Measurements from ENCODE around the gene CAMK1D.

CAMK1D gene

DNA sequence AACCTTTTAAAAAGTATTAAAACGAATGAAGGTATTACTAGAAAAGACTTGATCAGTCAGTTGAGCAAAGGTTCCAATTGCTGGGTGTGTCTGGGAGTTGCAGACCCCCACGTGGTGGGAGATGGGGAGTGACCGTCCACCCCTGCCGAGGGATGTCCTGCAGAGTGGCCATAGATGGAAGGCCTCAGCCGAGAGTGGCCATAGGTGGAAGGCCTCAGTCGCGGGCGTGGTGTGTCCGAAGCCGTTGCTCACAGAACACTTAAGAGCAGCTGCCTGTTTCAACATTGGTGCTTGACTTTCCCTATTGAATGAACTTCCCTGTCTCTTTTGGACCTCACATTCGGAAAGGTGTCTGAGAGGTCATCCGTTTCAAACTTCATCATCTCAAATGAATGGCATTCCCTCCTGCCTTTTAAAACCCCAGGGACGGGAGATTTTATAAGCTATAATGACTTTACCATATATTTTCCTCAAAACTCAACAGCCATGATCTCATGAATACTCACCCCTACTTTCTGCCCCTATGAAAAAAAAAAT is 69.4 kb downstream of the CAMK1D start:
- Histone ChIP-seq H3K4me1 (peaks cover 5% of the 10 kb centered on the region; the same call in 1 of the 2 replicates), H3K4me2 (no peak overlapping the region), H3K4me3 (no peak overlapping the region), H3K36me3 (no peaks in the 10 kb centered on the region), H3K9ac (no peak overlapping the region), H4K20me1 (peaks cover 32% of the 10 kb centered on the region), H3K27me3 (no peaks in the 10 kb centered on the region), H3K9me3 (no peaks in the 10 kb centered on the region), H3K27ac (no peak overlapping the region)
- no peak for TF ChIP-seq Cebpa-rat (IDR thresholded peaks at IDR 0.05)

DNA sequence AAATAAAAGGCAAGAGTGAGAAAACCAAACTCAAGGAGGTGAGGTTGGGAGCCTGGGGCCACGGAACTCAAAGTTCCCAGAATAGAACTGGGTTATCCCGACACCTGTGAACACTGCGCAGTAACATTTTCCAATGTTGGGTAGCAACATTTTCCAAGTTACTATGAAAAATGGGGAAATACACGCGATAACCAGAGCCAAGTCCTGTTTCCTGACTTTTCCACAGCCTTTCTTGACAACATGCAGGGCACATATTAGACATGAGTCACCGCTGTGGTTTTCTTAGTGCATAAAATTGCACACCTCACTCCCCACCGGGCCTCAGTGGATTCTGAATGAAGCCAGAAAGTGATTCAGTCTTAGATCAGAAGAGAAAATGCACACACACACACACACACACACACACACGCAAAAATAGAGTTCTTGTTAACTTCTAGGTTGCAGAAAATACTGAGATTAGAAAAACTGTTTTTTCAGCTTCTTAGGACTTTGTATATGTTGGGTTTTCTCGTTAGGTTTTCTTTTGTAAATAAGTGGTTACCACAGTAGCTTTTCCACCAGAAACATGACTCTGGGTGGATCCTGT is 70.0 kb downstream of the CAMK1D start:
- Histone ChIP-seq H3K27ac (no peak overlapping the region), H4K20me1 (peaks cover 32% of the 10 kb centered on the region), H3K4me2 (no peak overlapping the region), H3K4me1 (peaks cover 7% of the 10 kb centered on the region), H3K4me3 (no peak overlapping the region), H3K36me3 (no peaks in the 10 kb centered on the region), H3K27me3 (no peaks in the 10 kb centered on the region), H3K9ac (no peak overlapping the region), H3K9me3 (peaks cover 2% of the 10 kb centered on the region)
- no peak for TF ChIP-seq Cebpa-rat (IDR thresholded peaks at IDR 0.05)

DNA sequence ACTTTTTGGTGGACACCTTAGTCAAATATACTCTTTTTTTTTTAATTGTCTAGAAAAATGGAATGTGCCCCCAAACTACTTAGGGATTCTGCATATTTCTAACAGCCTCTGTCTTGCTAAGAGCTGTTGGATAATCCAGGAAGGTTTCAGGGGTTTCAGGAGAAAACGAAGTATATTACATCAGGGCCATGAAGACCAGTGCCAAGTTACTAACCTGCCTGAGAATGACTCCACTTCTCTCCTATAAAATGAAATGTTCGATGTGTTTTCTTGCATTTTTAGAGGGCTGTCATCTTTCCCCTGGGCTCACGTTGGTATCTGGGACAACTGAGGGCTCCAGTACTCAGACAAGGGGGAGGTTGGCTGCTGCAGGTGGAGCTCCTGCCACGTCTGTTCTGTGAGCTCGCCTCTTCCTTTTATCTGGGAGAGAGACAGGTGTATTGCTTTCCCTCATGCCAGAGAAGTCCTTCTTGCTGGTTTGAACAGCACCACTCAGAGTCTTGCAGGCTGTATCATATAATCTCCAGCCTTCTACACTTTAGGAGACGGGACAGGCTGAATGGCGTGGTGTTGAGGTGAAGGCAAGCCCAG is 71.3 kb downstream of the CAMK1D start:
- Histone ChIP-seq H3K27ac (no peak overlapping the region), H3K9ac (no peak overlapping the region), H4K20me1 (peaks cover 32% of the 10 kb centered on the region), H3K4me1 (peaks cover 20% of the 10 kb centered on the region), H3K9me3 (peaks cover 13% of the 10 kb centered on the region), H3K27me3 (no peaks in the 10 kb centered on the region), H3K4me3 (no peak overlapping the region), H3K36me3 (peaks cover 8% of the 10 kb centered on the region; the same call in 1 of the 2 replicates), H3K4me2 (no peak overlapping the region)
- TF ChIP-seq Cebpa-rat (IDR thresholded peaks at IDR 0.05), result no peak

DNA sequence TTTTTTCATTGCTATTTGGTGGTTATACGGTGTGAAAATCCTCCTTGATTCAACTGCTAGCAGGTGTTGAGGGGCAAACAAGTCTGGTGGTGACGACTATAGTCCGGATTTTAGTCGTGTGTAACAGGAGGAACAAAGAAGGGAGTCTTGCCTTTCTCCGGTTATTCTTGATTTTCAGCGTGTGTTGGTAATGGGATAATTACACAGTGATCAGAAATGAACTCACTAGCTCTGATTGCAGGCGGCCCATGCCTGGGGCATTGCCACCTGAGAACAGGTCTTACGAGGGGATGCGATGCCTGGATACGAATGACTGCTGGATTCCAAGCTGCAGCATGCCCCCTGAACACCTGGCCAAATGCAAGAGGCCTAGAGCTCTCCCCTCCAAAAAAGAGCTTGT is 72.8 kb downstream of the CAMK1D start:
- Histone ChIP-seq H3K4me2 (no peak overlapping the region), H3K9ac (no peak overlapping the region), H3K4me1 (peaks cover 22% of the 10 kb centered on the region), H3K27ac (no peak overlapping the region), H3K4me3 (no peak overlapping the region), H3K9me3 (peaks cover 13% of the 10 kb centered on the region), H3K36me3 (peaks cover 8% of the 10 kb centered on the region; the same call in 1 of the 2 replicates), H3K27me3 (no peaks in the 10 kb centered on the region), H4K20me1 (peaks cover 24% of the 10 kb centered on the region)
- TF ChIP-seq Cebpa-rat (IDR thresholded peaks at IDR 0.05), result no peak

DNA sequence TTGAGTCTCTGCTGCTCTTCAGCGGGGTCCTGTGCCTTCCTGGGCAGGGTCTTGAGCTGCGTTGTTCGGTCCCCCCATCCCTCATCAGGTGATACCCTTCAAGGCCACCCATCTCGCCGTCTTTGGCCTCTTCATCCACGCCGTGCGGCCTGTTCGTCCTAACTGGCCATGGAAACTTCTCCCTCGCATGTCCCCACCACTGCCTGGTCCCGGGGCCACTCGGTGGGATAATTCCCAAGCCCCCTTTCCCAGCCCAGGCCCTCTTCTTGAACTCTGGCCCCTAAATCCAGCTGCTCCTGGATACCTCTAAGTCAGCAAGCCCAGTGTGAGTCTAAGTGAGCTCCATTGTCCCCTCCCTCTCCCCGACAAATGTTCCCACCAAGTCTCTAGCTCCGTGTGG is 74.5 kb downstream of the CAMK1D start:
- no peak overlapping the region for H3K4me3 ChIP-seq
- peaks cover 13% of the 10 kb centered on the region for H3K9me3 ChIP-seq
- H3K36me3 ChIP-seq, result peaks cover 8% of the 10 kb centered on the region; the same call in 1 of the 2 replicates
- peaks cover 15% of the 10 kb centered on the region for H4K20me1 ChIP-seq
- no peak overlapping the region for H3K27ac ChIP-seq
- no peak overlapping the region for H3K9ac ChIP-seq
- H3K27me3 ChIP-seq, result no peaks in the 10 kb centered on the region
- H3K4me1 ChIP-seq, result peaks cover 22% of the 10 kb centered on the region
- no peak overlapping the region for H3K4me2 ChIP-seq
- TF ChIP-seq Cebpa-rat (IDR thresholded peaks at IDR 0.05), result no peak

DNA sequence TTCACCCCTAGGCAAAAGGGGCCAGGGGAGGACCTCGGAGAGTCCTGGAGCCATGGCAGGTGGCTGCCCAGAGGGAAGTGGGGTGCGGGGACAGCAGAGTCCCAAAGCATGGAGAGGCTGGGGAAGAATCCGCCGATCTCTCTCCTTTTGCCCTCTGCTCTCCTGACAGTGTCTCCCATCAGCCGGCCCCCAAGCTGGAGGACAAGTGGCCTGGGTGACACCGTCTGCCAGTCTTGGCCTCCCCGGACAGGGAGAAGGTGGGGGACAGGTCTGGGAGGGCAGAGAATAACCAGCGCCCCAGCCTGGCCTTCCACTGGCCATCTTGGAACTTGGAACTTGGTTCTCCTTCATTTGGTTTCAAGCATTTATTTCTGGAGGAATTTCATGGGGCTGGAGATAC is 77.9 kb downstream of the CAMK1D start:
- Histone ChIP-seq H3K4me1 (peaks cover 17% of the 10 kb centered on the region), H3K36me3 (peaks cover 8% of the 10 kb centered on the region; the same call in 1 of the 2 replicates), H3K9ac (no peak overlapping the region), H3K4me3 (no peak overlapping the region), H3K4me2 (no peak overlapping the region), H3K27me3 (no peaks in the 10 kb centered on the region), H3K27ac (no peak overlapping the region), H4K20me1 (peaks cover 8% of the 10 kb centered on the region; the same call in 1 of the 2 replicates), H3K9me3 (peaks cover 13% of the 10 kb centered on the region)
- no peak for TF ChIP-seq Cebpa-rat (IDR thresholded peaks at IDR 0.05)

DNA sequence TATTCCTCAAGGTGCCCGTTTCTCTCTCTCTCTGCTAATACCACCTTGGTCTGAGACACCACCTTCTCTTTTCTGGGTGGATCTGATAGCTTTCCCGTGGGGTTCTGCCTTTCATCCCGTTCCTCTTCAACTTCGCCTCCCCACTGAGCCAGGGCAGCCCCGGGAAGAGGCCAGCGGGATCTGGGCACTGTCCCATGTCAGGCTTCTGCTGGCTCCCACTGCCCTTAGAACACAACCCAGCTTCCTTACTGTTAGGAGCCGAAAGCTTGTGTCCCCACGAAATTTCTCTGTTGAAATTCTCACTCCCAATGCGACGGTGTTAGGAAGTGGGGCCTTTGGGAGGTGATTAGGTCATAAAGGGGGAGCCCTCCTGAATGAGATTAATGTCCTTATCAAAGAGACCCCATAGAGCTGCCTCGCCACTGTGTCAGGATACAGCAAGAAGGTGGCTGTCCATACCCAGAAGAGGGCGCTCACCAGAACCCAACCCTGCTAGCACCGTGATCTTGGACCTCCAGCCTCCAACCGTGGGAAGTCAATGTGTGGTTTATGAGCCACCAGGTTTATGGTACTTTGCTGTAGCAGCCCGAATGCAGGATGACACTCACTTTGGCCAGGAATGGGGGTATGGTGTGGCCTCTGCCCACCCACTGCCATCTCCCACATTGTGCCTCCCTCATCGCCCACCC is 79.2 kb downstream of the CAMK1D start:
- Histone ChIP-seq H3K9me3 (peaks cover 13% of the 10 kb centered on the region), H3K4me3 (no peak overlapping the region), H3K4me1 (peaks cover 17% of the 10 kb centered on the region), H3K27ac (no peak overlapping the region), H4K20me1 (peaks cover 17% of the 10 kb centered on the region; the same call in 1 of the 2 replicates), H3K27me3 (no peaks in the 10 kb centered on the region), H3K9ac (no peak overlapping the region), H3K4me2 (no peak overlapping the region), H3K36me3 (peaks cover 8% of the 10 kb centered on the region; the same call in 1 of the 2 replicates)
- no peak for TF ChIP-seq Cebpa-rat (IDR thresholded peaks at IDR 0.05)

DNA sequence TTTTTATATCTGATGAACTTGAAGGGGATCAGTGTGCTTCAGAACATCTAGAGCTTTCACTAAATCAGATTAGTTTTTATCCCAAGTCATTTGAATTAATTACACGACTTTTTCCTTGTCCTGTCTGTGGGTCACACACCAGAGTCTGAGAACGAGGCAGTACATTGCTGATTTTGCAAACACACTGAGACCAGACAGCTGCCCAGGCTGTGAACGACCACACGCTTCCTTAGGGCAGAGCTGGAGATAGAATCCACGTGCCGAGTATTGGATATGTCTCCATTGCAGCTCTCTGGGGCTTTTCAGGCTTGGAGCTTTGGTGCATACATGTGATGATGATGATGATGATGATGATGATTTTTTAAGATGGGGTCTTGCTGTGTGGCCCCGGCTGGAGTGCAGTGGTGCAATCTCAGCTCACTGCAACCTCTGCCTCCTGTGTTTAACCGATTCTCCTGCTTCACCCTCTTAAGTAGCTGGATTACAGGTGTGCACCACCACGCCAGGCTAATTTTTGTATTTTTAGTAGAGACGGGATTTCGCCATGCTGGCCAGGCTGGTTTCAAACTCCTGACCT is 81.1 kb downstream of the CAMK1D start:
- TF ChIP-seq Cebpa-rat (IDR thresholded peaks at IDR 0.05), result no peak
- Histone ChIP-seq H3K27ac (no peak overlapping the region), H4K20me1 (peaks cover 25% of the 10 kb centered on the region; the same call in 1 of the 2 replicates)

DNA sequence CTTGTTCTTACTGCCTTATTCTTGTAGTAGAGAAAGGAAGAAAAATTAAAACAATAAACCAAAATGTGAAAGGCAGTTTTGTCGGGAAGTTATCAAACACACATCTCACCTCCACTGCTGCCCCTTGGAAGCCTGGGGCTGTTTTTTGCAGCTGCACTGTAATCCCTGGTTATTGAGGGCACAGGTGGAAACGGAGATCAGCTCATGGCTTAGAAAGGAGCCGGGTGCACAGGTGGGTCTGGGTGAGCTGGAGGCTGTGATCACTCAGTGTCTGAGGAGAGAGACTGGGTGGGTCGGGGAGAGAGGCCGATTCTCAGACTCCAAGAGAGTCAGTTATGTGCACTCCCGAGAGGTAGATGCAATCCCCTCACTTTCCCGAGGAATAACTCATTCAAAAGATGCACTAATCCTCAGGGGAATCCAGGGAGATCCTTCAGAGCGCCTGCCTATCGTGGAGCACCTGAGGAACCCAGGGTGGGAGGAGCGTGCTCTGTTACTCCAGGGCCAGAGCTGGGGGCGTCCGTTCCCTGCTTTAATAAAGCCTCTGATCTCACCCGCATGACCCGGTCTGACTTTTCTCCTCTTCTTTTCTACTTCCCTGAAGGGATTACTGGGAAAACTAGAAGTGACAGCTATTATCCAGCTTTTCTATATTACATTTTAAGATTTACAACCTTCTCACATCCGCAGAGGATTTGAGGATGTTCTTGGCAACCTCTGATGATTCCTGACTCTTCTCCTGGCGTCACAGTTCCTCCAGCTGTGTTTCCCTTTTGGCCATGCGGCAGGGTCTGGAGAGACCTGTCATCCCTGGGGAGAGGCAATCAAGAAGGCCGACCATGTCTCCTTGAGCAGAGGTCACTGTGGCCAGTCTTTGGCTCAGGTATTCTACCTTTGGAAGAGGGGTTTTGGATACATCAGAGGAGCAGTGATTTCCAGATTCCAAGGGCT is 82.1 kb downstream of the CAMK1D start:
- H3K4me3 ChIP-seq, result no peak overlapping the region
- no peak overlapping the region for H3K4me2 ChIP-seq
- no peaks in the 10 kb centered on the region for H3K27me3 ChIP-seq
- H3K9ac ChIP-seq, result no peak overlapping the region
- peaks cover 32% of the 10 kb centered on the region for H4K20me1 ChIP-seq
- H3K36me3 ChIP-seq, result no peaks in the 10 kb centered on the region; the same call in 1 of the 2 replicates
- H3K4me1 ChIP-seq, result peaks cover 11% of the 10 kb centered on the region
- H3K27ac ChIP-seq, result no peak overlapping the region
- H3K9me3 ChIP-seq, result no peaks in the 10 kb centered on the region
- TF ChIP-seq Cebpa-rat (IDR thresholded peaks at IDR 0.05), result no peak

More for the DNA sequence above, 81.1 kb downstream of the CAMK1D start:
- Histone ChIP-seq H3K27me3 (no peaks in the 10 kb centered on the region), H3K4me1 (peaks cover 6% of the 10 kb centered on the region), H3K9ac (no peak overlapping the region), H3K4me2 (no peak overlapping the region), H3K4me3 (no peak overlapping the region), H3K9me3 (no peaks in the 10 kb centered on the region), H3K36me3 (no peaks in the 10 kb centered on the region; the same call in 1 of the 2 replicates)
